NCI-H345 treated with DMSO at 0.1 percent for 48 hours (cell line): Measurements from ENCODE around the gene CLIP3.
"Not testable (repeated sequence)": the region's sequence is repeated elsewhere in the genome, so short reads cannot be mapped to it uniquely, and the experiment has no call there.

Experiments
- DNase-seq: peaks from one replicate; lab custom pipeline; 2025; ENCODE audit not compliant: unreplicated experiment; lab: John Stamatoyannopoulos, UW

The CLIP3 gene

DNA sequence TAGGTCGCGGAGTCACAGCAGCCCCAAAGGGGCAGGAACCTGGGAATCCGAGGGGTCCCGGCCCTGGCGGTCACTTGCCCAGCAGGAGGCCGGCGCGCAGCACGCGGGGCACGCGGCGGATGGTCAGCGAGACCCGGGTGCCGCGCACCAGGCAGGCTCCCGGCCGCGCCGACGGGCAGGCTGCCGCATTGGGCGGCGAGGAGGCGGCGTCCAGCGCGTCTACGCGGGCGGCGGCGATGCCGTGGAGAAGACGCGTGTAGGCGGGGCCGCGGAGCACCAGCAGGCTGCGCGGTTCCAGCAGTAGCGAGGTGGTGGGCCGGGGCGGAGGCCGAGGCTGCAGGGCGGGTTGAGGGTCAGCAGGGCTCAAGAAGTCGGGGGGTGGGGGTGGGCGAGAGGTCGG lies 23.5 kb downstream of the CLIP3 start:
- DNase-seq, result peak; percentile 55

DNA sequence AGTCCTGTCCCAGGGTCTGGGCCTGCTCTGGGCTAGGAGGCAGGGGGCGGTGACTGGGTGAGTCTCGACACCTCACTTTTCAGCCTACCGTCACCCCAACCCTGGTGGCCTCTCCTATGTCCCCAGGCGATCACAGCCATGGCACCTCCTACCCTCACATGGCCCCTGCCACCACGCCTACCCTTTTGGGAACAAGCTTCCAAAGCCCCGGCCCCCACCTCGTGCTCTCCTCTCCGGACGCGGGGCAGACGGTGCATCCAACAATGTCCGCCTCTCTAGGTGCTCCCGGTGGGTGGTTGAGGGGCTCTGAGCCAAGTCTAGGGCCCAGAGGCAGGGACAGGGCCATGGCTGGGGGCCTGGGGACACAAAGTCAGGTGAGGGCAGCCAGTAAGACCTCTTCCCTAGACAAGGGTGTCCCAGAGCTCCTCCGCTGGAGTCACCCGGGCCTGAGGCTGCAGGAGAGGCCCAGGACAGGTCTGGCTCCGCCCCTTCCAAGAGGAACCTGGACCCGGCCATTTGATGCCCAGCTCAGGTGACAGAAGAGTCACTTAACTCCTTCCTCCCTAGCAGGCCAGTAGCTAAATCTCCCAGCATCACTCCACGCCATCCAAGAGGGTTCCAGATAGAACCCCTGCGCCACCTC lies 24.2 kb downstream of the CLIP3 start, which contains the start of gene SYNE4:
Gene SYNE4 (minus strand): TSS at position 478 of the 643 bp plus-strand sequence. CDS start 132 bp downstream, at position 346.
- no peak for DNase-seq

DNA sequence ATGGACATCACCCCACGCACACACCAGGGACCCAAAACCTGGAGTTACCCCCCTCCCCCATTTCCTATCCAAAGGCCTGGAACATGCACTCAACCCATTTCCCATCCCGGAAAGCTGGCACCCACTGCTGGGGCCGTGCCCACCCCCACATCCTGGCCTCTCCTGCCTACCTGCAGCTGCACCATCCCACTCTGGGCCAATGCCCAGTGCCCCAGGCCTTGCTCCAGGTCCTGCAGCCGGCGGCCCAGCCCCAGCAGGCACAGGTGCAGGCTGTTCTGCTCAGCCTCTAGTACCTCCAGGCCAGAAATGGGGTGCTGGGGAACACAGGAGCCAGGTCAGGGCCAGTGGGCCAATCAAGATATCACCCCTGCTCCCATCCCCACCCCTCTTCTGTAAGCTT lies 25.7 kb downstream of the CLIP3 start:
- no peak for DNase-seq

DNA sequence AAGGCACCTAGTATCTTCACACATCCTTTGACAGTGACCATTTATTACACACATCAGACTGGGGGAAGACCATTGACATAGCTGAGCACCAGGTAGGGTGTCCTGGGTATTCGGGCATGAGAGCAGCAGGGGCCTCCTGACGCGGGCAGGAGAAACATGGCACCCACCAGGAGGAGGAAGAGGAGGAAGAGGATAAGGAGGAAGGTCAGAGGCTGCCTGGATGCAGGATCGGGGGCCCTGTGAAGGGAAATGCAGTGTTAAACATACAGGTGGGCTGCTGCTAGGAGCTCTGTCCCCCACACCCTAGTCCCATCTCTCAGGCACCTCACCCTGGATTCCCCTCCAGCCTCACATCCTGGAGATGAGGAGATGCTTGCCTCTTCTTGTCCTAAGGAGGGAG lies 29.4 kb downstream of the CLIP3 start:
- DNase-seq, result no peak

GRCh38 chr19:36001605-36002004 lies 31.1 kb downstream of the CLIP3 start:
- no peak for DNase-seq

GRCh38 chr19:35996777-35997176 lies 35.9 kb downstream of the CLIP3 start:
- no peak for DNase-seq

GRCh38 chr19:35995048-35995993 lies 37.4 kb downstream of the CLIP3 start, which contains the start of gene SDHAF1:
SDHAF1 (plus strand) TSS chr19:35995188; CDS start chr19:35995275, 87 bp downstream.
- peak; percentile 98 for DNase-seq

- no peak for DNase-seq
These were observed 38.6 kb downstream of the CLIP3 start for GRCh38 chr19:35993923-35994598.

GRCh38 chr19:35992907-35993765 lies 39.5 kb downstream of the CLIP3 start:
- no peak for DNase-seq

GRCh38 chr19:35991731-35992450 lies 40.8 kb downstream of the CLIP3 start:
- DNase-seq, result no peak

DNA sequence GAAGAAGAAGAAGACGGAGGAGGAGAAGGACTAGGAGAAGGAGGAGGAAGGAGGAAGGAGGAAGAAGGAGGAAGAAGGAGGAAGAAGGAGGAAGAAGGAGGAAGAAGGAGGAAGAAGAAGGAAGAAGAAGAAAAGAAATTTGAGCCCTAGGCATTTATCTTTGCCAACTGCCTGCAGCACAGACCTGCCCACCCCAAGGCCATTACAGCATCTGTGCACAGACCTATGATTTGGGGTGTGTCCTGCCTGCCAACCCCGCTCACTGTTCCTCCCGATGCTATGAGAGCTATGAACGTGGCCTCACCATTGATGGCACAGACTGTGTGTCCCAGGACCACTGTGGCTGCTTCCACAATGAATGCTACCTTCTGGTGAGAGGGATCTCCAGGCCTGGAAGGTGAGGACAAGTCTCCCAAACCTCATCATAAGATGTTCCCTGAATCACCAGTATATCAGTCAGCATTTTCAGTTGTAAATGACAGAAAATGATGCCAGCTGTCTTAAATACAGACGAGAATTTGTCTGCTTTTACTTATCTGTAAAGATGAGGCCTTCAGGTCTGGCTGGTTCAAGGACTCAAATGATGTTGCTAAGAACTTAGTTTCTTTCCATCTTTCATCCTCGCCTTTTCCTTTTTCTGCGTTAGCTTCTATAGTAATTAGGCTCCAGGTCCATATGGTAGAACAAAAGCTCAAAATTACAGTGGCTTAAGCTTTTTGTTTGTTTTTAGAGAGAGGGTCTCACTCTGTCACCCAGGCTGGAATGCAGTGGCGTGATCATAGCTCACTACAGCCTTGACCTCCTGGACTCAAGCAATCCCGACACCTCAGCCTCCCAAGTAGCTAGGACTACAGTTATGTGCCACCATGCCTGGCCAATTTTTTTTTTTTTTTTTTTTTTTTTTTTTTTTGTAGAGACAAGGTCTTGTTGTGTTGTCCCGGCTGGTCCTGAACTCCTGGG lies 41.6 kb downstream of the CLIP3 start:
- no peak for DNase-seq

DNA sequence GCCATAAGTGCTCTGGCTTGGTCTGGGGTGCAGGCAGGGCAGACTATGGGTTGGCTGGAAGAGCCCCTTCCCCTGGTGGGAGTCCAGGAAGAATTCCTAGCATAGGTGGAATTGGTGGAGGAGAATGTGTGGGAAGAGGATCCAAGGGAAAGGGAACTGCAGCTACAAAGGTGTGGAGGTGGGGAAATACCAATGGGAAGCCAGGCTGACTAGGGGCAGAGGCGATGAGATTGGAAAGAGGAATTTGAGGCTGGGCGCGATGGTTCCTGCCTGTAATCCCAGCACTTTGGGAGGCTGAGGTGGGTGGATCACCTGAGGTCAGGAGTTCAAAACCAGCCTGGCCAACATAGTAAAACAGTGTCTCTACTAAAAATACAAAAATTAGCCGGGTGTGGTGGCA lies 42.5 kb downstream of the CLIP3 start:
- DNase-seq, result no peak

DNA sequence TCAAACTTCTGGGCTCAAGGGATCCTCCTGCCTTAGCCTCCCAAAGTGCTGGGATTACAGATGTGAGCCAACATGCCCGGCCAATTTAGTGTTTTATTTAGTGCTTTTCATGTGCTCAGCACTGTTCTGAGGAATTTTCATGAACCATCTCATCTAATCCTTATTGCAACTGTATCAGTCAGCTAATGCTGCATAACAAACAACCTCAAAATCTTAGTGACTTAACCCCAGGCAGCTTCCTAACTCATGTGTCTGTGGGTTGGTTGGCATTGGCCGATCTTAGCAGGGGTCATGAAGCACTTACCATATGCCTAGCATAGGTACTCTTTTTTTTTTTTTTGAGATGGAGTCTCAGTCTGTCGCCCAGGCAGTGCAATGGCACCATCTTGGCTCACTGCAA lies 43.8 kb downstream of the CLIP3 start:
- no peak for DNase-seq

GRCh38 chr19:35987571-35987896 lies 45.1 kb downstream of the CLIP3 start:
- DNase-seq, result no peak

- DNase-seq, result peak; percentile 86
These were observed 45.8 kb downstream of the CLIP3 start for GRCh38 chr19:35986664-35987570.

DNA sequence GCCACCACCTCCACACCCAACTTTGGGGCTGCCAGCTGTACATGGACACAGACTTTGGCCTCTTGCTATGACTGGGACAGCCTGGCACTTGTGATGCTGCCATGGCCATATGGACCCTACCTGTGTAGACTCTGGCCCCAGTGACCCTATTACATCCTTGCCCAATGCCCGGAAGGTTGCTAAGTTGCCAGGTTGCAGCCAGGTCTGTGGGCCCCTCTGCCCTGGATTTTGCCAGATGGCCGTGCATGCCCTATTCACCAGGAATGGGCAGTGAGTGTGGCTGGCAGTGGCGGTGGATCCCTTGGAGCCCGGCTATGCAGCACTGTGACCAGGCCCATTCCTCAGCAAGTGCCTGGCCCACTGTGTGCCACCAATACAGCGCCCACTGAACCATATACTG lies 46.6 kb downstream of the CLIP3 start:
- no peak for DNase-seq

GRCh38 chr19:35983177-35983576 lies 49.5 kb downstream of the CLIP3 start:
- DNase-seq, result no peak

- DNase-seq, result not testable (repeated sequence)
These were observed 51.7 kb downstream of the CLIP3 start for GRCh38 chr19:35980997-35981396.
